GM19395 (cell line): ENCODE measurements around the gene PTPRS.

Source experiments
- ATAC-seq: cut with Tn5 transposase; IDR thresholded peaks from one replicate; pipeline ENCODE4 v1.9.1; 2021; ENCODE audit warnings: mild to moderate bottlenecking, moderate library complexity; ENCODE audit not compliant: unreplicated experiment

PTPRS gene

DNA sequence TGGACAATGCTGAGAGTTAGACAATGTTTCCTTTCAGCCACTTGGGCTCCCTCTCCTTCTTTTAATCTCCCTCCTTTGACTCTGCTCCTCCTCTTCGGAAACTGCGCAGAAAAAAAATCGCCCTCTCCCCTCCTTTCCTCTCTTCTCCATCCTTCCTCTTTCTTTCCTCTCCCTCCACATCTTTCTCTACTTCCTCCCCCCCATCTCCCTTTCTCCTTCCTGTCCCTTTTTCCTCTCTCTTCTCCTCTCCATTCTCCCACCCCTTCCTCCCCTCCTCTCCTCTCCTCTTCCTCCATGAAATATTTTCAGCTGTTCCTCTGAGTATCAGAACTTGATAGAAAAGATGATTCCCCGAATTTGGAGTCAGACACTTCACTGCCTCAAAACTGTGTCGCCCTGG, 15.1 kb upstream of the PTPRS start:
- no peak for ATAC-seq

DNA sequence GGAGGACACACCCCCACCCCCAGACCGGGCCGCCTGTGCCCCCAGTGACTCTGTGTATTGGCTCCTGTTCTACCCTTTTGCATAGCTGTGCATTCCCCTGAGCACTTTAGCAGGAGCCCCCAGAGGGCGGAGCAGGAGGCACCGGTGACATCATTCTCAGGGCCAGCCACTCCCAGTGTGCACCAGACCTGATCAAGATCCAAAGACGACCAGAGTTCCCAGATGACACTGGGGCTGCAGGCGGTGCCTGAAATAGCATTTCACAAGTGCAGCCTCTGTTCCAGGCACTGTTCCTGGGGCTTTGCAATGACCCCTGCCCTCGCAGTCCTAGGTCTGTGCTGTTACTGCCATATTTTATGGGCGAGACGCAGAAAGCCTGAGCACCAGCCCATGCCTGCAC, 14.5 kb upstream of the PTPRS start:
- ATAC-seq: no peak

DNA sequence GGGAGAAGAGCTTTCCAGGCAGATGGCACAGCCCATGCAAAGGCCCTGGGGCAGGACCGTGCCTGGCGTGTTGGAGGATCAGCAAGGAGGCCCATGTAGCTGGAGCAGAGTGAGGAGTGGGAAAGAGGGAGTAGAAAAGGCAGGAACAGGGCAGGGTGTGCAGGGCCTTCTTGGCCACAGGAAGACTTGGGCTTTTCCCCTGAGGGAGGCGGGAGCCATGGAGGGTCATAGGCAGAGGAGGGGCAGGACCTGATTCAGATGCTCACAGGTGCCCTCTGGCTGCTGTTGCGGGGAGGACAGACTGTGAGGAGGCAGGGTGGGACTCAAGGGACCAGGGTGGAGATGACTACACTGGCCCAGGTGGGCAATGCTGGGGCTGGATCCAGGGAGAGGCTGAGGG, 13.8 kb upstream of the PTPRS start:
- ATAC-seq: no peak

DNA sequence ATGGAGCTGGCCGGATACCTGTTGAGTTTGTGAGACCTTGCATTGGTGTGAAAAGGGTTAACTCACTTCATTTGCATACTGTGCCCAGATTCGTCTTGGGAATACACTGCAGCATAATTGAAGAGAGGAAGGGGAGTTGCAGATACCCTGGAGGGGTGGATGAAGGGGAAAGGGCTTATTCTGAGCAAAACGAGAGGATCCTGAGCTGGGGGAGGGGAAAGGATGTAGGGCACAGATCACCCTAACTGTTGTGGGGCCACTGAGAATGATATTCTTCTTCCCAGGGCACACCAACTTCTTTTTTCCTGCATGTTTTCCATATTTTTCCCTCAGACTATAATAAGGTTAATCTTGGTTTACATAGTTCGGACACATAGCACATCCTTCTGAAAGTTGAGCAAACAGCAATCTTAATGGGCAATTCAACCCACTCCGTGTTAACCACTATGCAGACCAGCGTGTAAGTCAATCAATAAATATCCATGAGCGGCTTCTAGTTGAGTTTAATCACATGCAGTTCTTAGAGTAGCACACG, 11.7 kb upstream of the PTPRS start:
- no peak for ATAC-seq

DNA sequence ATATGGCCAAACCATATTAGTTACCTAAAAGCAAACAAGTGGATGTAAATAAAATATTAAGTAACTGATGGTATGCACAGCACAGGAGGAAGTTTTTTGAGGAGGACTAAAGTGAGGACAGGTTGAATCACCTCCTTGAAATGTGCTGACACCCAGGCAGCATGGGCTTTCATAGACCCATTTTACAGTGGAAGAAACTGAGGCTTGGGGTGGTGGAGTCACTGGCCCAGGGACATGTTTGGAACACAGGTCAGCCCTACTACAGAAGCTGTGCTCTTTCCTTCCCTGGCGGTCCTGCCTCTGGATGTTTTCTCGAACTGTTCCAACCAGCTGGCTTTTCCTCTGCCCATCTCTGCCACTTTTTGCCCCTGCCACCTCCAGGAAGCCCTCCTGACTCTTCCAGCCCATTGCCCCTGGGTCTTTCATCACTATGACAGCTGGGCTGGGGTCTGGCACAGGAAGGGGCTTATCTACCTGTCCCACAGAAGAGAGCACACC, 11.2 kb upstream of the PTPRS start:
- no peak for ATAC-seq

DNA sequence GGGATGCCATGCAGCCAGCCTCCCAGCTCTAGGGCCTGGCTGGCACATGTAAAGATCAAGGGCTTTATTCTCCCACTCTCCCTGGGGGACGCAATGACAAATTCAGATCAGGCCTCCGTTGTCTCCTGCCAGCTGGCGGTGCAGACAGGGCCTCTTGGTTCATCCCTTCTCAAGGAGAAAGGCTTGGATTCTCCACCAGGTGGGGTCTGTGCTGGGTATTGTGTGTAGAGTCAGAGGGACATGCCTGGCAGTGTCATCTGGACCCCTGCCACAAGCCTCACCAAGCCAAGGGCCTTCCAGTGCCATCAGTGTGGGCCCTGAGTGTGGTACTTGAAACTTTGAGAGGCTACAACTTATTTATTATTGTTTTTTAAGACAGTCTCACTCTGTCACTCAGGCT, 8.4 kb upstream of the PTPRS start:
- ATAC-seq: no peak

DNA sequence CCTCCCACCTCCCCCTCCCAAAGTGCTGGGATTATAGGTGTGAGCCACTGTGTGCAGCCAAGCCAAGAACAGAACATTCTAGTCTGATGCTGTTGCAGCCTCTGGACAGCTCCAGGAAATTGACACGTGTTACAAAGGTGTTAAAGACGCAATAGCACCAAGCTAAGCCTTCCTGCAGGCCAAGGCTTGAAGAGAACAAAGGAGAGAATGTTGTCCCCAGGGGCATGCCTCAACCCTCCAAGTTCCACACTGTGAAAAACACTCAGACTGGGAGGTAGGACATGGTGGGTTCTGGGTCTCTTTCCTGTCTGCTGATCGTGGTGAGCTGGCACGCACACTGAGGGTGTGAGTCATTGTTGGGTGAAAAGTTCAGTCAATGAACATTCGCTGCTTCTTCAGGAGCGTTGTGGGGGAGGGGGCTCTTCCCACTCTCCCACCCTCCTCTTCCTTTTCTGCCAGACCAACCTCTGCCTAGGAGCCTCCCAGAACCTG, 5.3 kb upstream of the PTPRS start:
- no peak for ATAC-seq

DNA sequence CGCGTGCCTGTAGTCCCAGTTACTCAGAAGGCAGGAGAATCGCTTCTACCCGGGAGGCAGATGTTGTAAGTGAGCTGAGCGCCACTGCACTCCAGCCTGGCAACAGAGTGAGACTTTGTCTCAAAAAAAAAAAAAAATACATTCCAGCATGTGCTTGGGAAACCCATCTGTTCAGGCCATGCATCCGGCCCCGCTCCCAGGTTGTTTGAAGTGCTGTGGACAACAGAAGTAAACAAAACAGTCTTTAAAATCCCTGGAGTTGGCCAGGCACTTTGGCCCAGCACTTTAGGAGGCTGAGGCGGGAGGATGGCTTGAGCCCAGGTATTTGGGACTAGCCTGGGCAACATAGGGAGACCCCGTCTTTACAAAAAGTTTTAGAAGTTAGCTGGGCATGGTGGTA, 3.2 kb upstream of the PTPRS start:
- ATAC-seq: no peak

DNA sequence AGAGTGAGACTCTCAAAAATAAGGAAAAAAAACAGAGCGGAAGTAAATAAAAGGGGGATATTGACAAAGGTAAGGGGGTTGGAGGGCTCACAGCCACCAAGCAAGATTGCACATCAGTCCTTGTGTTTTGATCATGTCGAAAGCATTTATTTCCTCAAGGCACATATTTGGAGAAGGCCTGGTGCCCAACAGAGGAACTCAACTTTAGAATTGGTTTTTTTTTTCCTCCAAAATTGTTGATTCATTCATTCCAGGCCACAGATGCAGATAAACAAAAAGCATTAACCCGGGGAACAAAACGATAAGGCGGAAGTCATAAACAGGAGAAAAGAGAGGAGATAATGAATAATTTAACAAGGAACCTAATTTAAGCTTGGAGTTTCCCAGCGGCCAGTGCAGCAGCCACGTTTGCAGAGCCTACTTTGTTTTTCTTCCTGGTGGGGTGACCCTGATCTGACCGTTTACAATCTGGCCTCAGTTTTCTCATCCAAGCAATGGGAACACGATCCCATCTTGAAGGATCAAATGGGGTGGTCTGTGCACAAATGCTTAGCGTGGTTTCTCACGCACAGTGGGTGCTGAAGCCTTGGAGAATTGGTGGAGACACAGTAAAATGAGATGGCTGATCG, 2.1 kb upstream of the PTPRS start:
- ATAC-seq: no peak

DNA sequence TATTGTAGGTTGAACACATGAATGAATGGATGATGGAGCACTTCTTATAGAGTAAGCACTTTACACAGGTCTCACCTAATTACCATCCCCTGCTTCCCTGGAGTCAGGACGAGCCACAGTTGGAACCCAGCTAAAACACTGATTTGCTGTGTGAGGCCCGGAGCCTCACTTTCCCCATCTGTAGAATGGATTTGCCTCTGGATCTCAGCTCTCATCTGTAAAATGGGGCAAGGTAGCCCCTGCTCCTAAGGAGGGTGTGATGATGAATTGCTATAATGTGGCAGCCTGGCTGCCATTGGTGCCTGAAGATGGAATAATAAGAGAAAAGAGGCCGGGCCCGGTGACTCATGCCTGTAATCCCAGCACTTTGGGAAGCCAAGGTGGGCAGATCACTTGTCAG, 1.4 kb upstream of the PTPRS start:
- ATAC-seq: no peak

DNA sequence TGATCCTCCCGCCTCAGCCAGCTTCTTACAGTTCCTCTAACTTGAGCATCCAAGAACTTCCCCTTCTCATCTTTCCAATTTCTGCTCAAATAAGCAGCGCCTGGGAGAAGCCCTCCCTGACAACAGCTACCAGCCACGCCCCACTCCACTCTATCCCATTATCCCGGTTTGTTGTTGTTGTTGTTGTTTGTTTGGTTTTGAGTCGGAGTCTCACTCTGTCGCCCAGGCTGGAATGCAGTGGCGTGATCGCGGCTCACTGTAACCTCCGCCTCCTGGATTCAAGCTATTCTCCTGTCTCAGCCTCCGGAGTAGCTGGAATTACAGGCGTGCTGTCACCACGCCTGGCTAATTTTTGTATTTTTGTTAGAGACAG, 822 bp upstream of the PTPRS start:
- no peak for ATAC-seq

DNA sequence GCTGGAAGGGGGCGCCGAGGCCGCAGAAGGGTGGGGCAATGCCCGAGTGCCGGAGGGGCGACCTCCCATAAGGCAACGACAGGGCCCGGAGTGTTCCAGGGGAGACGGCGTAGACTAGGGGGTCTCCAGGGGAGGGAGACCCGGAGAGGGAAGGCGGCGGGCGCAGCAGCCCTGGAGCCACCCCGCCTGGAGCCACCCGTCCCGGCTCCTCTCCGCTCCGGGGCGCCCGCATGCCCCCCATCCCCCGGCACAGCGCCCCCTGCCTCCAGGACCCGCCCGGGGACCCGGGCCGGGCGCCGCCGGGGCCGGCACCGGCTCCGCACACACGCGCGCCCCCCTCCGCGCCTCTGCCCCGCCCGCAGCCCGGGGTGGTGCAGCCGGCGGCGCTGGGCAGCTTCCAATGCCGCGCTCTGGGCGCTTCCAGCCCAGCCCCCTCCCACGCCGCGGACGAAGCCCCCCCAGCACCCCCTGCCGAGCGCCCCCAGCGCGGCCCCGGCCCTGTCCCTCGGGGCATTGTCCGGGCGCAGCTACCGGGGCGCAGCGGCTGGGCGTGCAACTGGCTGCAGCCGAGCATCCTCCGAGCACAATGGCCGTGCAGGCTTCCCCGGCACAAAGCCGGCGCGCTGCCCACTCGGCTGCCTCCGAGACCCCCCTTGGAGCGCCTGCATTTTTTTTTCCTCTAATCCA, 519 bp downstream of the PTPRS start:
- no peak for ATAC-seq

DNA sequence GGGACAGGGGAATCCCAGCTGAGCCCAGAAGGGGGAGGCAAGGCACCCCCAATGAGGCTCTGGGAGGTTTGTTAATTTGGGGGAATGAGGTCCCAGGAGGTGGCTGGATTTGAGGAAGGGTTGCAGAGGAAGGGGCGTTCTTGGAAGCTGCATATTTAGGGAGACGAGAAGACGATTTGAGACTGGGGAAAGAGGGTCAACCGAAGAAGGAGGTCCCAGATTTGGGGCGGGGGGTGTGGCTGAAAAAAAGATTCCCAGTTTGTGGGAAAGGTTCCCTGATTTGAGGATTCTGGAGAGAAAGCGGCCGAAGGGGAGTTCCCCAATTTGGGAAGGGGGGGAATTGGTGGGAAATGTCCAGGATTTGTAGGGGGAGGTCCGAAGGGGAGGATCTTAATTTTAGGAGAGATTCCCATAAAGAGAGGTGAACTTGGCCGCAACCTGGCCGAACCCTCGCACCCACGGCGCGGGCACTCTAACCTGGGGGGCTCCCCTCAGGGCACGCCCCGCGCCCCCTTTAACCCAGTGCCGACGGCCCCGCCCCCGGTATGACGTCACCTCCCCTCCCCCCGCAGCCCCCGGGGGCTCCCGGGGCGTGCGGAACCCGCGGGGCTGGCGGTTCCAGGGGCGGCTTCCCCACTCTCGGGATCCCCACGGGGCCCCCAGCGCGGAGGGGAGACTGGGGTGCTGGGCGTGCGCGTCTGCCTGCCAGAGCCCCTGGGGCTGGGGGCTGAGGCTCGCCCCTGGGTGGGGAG, 1.2 kb downstream of the PTPRS start:
- ATAC-seq: no peak

DNA sequence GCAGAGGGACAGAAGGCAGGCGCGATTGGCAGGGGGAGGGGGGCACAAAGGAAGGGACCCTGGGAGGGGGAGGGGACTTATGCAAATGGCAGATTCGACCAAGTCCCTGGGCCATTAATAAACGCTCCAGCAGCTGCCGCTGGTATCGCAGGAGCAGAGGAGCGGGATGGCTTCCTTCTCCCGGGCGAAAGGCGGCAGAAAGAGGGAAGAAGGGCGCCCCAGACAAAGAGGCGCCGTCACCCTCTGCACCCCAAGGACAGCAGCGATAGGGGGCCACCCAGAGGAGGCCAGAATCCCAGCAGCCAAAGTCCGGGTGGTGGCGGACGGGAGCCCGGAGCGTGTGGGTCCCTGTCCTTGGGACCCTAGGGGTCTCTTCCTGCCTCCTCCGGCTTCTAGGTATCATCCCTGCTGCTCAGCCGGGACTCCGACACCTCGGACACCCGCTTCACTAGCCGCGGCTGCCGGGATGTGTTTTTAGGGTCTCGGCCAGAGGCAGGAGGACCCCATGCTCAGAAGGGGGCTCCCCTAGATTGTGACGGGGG, 1.9 kb downstream of the PTPRS start:
- ATAC-seq: no peak

DNA sequence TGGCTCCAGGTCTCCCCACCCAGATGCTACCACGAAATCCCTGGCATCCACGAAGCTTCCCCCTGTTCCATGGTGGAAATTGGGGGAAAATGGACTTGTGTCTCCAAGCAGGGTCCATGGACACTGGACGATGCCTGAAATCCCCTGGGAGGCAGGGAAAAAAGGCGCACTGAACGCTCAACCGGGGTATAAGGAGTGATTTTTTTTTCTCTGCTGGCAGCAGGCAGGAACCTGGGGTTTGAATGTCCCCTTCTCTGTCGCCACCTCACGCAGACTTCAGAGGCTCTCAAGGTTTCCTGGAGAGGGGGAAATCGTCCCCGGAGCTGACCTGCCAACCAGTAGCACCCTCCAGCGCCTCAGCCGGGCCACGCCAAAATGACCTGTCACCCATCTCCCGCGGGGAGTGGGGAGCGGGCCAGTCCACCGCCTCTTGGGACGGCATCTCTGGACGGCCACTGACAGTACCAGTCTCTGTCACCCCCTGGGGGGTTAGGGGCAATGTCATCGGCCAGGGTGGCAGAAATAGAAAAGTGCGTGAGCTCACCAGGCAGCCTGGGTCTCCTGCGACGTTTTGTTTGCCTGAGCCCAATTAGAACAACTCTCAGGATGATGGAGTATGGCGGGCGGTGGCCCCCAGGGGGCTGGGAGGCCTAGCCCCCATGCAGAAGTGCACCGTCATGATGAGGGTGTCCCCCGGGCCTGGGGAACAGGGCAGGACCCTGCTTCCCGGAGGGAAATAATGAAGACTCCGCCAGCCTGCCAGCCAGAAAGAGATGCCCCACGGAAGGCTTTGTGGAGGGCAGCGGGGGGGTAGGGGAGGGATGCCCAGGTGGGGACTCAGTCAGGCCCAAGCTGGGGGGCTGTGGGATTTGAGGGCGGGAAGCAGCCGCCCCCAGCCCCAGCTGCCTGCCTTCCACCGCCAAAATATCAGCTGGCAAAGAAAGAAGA, 2.6 kb downstream of the PTPRS start:
- ATAC-seq: no peak

DNA sequence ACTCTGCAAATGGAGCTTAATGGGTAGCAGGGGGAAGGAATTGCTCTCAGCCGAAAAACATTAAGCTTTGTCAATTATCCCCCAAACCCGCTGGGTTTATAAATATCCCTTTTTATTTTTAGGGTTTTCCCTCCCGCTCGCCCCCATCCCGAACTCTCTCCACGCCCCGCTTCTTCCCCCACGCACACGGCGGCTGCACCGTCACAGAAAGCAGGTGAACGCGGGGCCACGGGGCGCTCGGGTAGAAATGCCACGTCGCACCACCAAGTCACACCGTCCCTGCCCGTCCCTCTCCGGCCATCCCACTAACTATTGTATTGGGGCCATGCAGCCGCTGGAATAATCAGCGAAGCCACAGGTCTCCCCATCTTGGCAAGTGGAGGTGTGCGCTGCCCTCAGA, 3.5 kb downstream of the PTPRS start:
- ATAC-seq: no peak

DNA sequence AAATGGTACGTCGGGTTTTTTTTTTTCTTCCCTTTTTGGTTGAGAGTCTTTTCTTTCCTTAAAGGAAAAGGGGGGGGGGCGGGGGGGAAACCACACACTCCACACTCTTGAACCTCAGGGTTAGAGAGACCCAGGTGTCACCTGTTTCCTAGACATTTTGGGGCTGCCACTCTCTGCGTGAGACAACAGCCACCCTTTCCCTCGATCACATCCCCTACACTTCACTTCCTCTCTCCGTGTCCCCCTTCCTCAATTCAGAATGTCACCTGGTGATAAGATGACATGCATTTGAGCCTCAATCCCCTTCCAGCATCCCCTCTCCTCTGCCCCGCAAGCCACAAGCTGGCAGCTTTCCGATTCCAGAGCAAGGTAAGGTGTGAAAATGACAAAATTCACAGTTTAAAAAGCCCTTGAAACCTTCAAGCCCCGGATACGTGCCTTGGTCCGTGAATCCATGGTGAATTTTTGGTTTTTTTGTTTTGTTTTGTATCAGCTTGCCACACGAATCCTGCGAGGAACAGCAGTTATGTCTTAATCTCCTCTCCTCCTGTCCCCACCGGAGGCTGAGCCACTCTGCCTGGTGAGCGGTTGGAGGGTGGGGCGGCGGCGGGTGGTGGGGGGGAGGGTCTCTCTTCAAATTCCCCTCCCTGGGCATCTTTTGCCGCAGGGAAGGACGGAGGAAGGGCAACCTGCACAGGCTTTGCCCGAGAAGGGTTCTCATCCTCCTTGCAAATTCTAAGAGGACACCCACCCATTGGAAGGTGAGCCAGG, 4.2 kb downstream of the PTPRS start:
- ATAC-seq: no peak

DNA sequence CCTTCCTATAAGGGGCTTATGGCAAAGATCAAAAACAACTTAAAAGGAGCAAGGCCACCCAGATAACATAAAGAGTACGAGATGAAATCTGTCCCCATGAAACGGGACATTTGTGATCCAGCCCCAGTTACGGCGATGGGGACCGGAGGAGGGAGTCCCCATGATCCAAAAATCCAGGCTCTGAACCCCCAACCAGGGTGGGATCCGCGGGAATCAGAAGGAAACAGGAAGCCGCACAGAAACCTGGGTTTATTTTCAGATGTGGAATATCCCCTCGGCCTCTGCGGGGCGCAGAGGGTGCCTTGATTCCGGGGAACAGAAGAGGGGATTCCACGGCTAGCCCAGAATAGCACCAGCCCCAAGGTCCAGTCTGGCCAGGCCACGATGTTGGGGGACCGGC, 5.0 kb downstream of the PTPRS start:
- ATAC-seq: no peak

DNA sequence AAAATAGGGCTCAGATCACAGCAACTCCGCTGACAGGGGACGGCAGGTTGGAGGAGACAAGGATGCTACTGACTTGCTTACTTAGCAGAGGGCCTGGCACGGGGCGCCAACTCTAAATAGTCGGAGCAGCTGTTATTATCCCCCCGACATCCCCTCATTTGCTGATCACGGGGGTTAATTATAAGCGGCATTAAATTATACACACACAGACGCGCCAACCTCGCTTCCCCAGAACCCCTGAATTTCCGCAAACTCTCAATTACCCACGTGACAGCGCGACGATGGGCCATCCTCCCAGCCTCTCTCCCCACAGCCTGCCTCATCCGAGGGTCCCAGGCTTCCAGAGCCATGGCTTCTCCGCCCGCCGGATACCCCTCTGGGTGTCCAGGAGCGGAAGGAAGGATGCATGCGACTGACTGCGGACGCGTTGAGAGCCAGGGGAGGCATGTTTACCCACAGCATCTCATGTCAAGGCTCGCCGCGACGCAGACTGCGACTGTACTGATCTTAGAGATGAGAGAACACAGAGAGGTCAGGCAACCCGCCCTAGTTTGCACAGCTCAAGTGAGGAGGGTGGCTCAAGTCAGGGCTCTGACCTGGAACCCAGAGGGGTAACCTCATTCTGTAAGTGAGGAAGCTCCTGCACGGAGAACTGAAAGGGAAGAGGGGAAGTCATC, 5.7 kb downstream of the PTPRS start:
- ATAC-seq: no peak
